ENCODE data around the gene MAP2K2. TPM values are rescaled to one million over a fixed set of nuclear protein-coding genes. Genes with fewer than 3 reads are reported as not detected.

MAP2K2 gene
- total and polyA plus RNA-seq, 9 of the 15 experiments (the other 6 are each of a cell fraction or from before 2014, with no cell fraction given) = 1.0 to 151 (median 58.3) TPM

GRCh38 chr19:4093643-4094175 lies 30.2 kb downstream of the MAP2K2 start:
- in situ Hi-C loops (cut with MboI) (no loop called here), intact Hi-C loops (cut with micrococcal nuclease) (no loop called here)
- Histone ChIP-seq H4K20me1 (replicated peaks; ENCODE audit: control insufficient read depth, insufficient read depth, low read length) (no peaks in the 10 kb centered on the region), H3K9me3 (replicated peaks; ENCODE audit: control insufficient read depth, insufficient read depth, low read depth, low read length) (no peaks in the 10 kb centered on the region), H2AFZ (ENCODE audit: low read depth, low read length) (no peak overlapping the region), H3K4me3 (no peak overlapping the region), H3K27me3 (ENCODE audit: control insufficient read depth in 2 of 2, insufficient read depth in 2 of 2, low read length in 2 of 2) (no peaks in the 10 kb centered on the region), H3K27ac (ENCODE audit: extremely low read depth, low read depth, low read length) (no peak overlapping the region), H3K36me3 (ENCODE audit: control insufficient read depth, insufficient read depth, low read length) (peaks cover 67% of the 10 kb centered on the region; the same call in 2 of the 3 replicates), H3K4me2 (ENCODE audit: insufficient read depth, low read length) (no peak overlapping the region), H3K79me2 (ENCODE audit: control insufficient read depth, insufficient read depth, low read length) (no peaks in the 10 kb centered on the region), H3K4me1 (replicated peaks in 1 of 2; ENCODE audit: control insufficient read depth in 2 of 2, insufficient read depth in 2 of 2, low read length in 2 of 2) (peaks cover 6 to 41% of the 10 kb centered on the region in 2 experiments; a peak in 4 of 5 replicates), H3K9ac (ENCODE audit: insufficient read depth in 1 of 2, low read depth in 2 of 2, low read length in 2 of 2) (no peak overlapping the region), H3K9me1 (ENCODE audit: control insufficient read depth, insufficient read depth, low read length) (no peaks in the 10 kb centered on the region)
- 96% methylated on average over 17 of the region's 18 CpGs for WGBS (ENCODE audit: insufficient coverage, low coverage, missing lambda C conversion rate)
- ATAC-seq (no peak), FAIRE-seq (no peak), DNase-seq (ENCODE audit: extremely low read depth in 1 of 4, low spot score in 3 of 4) (no peak)
- BruUV-seq (replicated peaks) = no TSS peak
- TF ChIP-seq KDM2B (CRISPR knock-in tag; IDR thresholded peaks at IDR 0.05) (no peak), ZNF239 (CRISPR knock-in tag; IDR thresholded peaks at IDR 0.05) (no peak), NRF1 (conservative IDR thresholded peaks at IDR 0.05 in 1 of 2, IDR thresholded peaks at IDR 0.05 in 1 of 2) (no peak)
- CTCF ChIA-PET (ENCODE audit: low intra/inter-chr PET ratio) = no interaction called here
- POLR2A ChIA-PET = interaction anchor here (0.6 to 2.5 kb wide), 3 partner anchors 12 to 26 kb away, joined by 3 to 13 read pairs (median 3); no protein-coding TSS in a partner anchor

DNA sequence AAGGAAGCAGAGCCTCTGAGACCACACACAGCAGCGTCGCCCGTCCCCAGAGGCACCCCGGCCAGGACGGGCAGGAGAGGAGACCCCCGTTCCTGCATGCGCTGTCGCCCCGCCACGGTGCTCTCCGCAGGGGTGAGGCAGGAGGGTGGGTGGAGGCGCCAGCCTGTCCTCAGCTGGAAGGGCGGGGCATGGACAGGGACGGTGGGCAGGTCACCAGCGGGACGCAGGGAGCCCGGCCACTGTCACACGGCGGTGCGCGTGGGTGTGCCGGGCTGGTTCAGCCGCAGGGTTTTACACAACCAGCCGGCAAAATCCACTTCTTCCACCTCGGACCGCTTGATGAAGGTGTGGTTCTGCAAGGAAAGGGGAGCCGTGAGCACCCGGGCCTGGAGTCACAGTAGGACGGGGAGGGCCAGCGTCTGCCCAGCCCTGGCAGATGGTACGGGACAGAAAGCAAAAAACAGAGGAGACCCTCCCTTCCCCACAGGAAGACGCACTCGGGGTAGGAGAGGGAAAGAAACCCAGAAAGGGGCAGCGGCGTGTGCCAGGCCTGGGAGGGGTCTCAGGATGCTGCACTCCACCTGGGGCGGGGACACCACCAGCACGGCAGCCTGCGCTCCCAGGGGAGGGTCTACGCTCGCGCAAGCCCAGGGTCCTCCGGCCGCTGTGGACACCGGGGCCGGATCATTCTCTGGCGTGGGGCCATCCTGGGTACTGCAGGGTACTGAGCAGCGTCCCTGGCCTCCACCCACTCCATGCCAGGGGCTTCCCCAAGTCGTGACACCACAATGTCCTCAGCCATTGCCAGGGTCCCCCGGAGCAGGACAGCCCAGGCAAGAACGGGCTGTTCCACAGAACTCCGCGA lies 33.3 kb downstream of the MAP2K2 start:
- H3K9me1 ChIP-seq (ENCODE audit: control insufficient read depth, insufficient read depth, low read length) = no peaks in the 10 kb centered on the region
- H3K9me3 ChIP-seq (replicated peaks; ENCODE audit: control insufficient read depth, insufficient read depth, low read depth, low read length) = no peaks in the 10 kb centered on the region
- CTCF ChIA-PET (ENCODE audit: low intra/inter-chr PET ratio) = no interaction called here
- H3K79me2 ChIP-seq (ENCODE audit: control insufficient read depth, insufficient read depth, low read length) = no peaks in the 10 kb centered on the region
- H3K4me2 ChIP-seq (ENCODE audit: insufficient read depth, low read length) = no peak overlapping the region
- intact Hi-C loops (cut with micrococcal nuclease) = no loop called here
- TF ChIP-seq SRSF7 (optimal IDR thresholded peaks at IDR 0.05; ENCODE audit: low read depth, low read length) (no peak), CBX5 (IDR thresholded peaks at IDR 0.05; ENCODE audit: borderline replicate concordance, low read depth) (no peak), POLR2G (IDR thresholded peaks at IDR 0.05; ENCODE audit: low read depth, low read length) (peak; percentile 46; the same call in 1 of the 2 replicates)
- TF ChIP-seq, protein P1, sequence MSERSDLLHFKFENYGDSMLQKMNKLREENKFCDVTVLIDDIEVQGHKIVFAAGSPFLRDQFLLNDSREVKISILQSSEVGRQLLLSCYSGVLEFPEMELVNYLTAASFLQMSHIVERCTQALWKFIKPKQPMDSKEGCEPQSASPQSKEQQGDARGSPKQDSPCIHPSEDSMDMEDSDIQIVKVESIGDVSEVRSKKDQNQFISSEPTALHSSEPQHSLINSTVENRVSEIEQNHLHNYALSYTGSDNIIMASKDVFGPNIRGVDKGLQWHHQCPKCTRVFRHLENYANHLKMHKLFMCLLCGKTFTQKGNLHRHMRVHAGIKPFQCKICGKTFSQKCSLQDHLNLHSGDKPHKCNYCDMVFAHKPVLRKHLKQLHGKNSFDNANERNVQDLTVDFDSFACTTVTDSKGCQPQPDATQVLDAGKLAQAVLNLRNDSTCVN (CRISPR knock-in tag; IDR thresholded peaks at IDR 0.05) = no peak
- TF ChIP-seq, protein P2, sequence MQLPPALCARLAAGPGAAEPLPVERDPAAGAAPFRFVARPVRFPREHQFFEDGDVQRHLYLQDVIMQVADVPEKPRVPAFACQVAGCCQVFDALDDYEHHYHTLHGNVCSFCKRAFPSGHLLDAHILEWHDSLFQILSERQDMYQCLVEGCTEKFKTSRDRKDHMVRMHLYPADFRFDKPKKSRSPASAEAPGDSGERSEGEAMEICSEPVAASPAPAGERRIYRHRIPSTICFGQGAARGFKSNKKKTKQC (CRISPR knock-in tag; IDR thresholded peaks at IDR 0.05) = no peak
- POLR2A ChIA-PET = interaction anchor here (0.6 to 0.9 kb wide), 3 partner anchors 50 to 171 kb away, joined by 3 to 4 read pairs (median 3); no protein-coding TSS in a partner anchor
- H3K36me3 ChIP-seq (ENCODE audit: control insufficient read depth, insufficient read depth, low read length) = peaks cover 47% of the 10 kb centered on the region; the same call in 1 of the 3 replicates
- in situ Hi-C loops (cut with MboI) = no loop called here
- FAIRE-seq (no peak), ATAC-seq (no peak), DNase-seq (ENCODE audit: extremely low read depth in 1 of 4, low spot score in 3 of 4) (no peak)
- H3K27ac ChIP-seq (ENCODE audit: extremely low read depth, low read depth, low read length) = no peak overlapping the region
- WGBS (ENCODE audit: insufficient coverage, low coverage, missing lambda C conversion rate) = 94% methylated on average over 31 of the region's 52 CpGs
- no peaks in the 10 kb centered on the region for H3K27me3 ChIP-seq (ENCODE audit: control insufficient read depth in 2 of 2, insufficient read depth in 2 of 2, low read length in 2 of 2)
- no peak overlapping the region for H3K4me3 ChIP-seq
- peaks cover 6 to 51% of the 10 kb centered on the region in 2 experiments; a peak in 4 of 5 replicates for H3K4me1 ChIP-seq (replicated peaks in 1 of 2; ENCODE audit: control insufficient read depth in 2 of 2, insufficient read depth in 2 of 2, low read length in 2 of 2)
- no peak overlapping the region for H2AFZ ChIP-seq (ENCODE audit: low read depth, low read length)
- no TSS peak for BruUV-seq (replicated peaks)
- no peaks in the 10 kb centered on the region for H4K20me1 ChIP-seq (replicated peaks; ENCODE audit: control insufficient read depth, insufficient read depth, low read length)
- H3K9ac ChIP-seq (ENCODE audit: insufficient read depth in 1 of 2, low read depth in 2 of 2, low read length in 2 of 2) = no peak overlapping the region; a peak in 1 of 4 replicates
